ENCODE results near the gene RPS4Y2. TPM values are rescaled to one million over a fixed set of nuclear protein-coding genes. Genes with fewer than 3 reads are reported as not detected.

The RPS4Y2 gene
- total RNA-seq, 1 experiment from 2014 or later: not detected

DNA sequence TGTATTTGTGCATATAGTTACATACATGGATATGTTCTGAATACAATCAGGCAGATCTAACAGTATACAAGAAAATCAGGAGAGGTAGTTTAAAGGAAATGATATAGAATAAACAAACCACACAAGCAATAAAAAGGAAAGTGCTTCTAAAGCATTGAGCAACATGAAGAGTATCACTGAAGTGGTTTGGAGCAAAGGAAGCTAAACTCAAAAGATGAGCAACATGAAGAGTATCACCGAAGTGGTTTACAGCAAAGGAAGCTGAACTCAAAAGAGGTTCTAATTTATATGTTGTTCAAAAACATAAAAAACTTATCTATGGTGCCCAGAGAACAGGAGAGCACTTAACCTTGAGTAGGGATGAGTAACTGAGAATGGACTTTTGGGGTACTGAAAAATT lies 29.1 kb downstream of the RPS4Y2 start:
- Mint-ChIP-seq H3K4me3 (no peak overlapping the region), H3K27ac (no peak overlapping the region), H3K9me3 (peaks cover 40% of the 10 kb centered on the region), H3K36me3 (peaks cover 31% of the 10 kb centered on the region), H3K4me1 (no peaks in the 10 kb centered on the region), H3K27me3 (ENCODE audit: low read depth) (no peaks in the 10 kb centered on the region)
- ChIA-PET CTCF (no interaction called here), POLR2A (no interaction called here)
- TF ChIP-seq ZNF416 (CRISPR knock-in tag; IDR thresholded peaks at IDR 0.05) (no peak), NFE2L1 (CRISPR knock-in tag; IDR thresholded peaks at IDR 0.05) (no peak), FOXP1 (CRISPR knock-in tag; IDR thresholded peaks at IDR 0.05; ENCODE audit: borderline replicate concordance) (no peak), MXD4 (CRISPR knock-in tag; IDR thresholded peaks at IDR 0.05; ENCODE audit: borderline replicate concordance) (no peak), JUN (CRISPR knock-in tag; IDR thresholded peaks at IDR 0.05) (no peak), IRF2 (CRISPR knock-in tag; IDR thresholded peaks at IDR 0.05; ENCODE audit: borderline replicate concordance, low read depth) (no peak), GTF2I (CRISPR knock-in tag; conservative IDR thresholded peaks at IDR 0.05) (no peak), ZBTB21 (CRISPR knock-in tag; IDR thresholded peaks at IDR 0.05; ENCODE audit: borderline replicate concordance) (no peak)
- TF ChIP-seq, protein P1, sequence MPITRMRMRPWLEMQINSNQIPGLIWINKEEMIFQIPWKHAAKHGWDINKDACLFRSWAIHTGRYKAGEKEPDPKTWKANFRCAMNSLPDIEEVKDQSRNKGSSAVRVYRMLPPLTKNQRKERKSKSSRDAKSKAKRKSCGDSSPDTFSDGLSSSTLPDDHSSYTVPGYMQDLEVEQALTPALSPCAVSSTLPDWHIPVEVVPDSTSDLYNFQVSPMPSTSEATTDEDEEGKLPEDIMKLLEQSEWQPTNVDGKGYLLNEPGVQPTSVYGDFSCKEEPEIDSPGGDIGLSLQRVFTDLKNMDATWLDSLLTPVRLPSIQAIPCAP (CRISPR knock-in tag; IDR thresholded peaks at IDR 0.05): no peak
- TF ChIP-seq, protein P2, sequence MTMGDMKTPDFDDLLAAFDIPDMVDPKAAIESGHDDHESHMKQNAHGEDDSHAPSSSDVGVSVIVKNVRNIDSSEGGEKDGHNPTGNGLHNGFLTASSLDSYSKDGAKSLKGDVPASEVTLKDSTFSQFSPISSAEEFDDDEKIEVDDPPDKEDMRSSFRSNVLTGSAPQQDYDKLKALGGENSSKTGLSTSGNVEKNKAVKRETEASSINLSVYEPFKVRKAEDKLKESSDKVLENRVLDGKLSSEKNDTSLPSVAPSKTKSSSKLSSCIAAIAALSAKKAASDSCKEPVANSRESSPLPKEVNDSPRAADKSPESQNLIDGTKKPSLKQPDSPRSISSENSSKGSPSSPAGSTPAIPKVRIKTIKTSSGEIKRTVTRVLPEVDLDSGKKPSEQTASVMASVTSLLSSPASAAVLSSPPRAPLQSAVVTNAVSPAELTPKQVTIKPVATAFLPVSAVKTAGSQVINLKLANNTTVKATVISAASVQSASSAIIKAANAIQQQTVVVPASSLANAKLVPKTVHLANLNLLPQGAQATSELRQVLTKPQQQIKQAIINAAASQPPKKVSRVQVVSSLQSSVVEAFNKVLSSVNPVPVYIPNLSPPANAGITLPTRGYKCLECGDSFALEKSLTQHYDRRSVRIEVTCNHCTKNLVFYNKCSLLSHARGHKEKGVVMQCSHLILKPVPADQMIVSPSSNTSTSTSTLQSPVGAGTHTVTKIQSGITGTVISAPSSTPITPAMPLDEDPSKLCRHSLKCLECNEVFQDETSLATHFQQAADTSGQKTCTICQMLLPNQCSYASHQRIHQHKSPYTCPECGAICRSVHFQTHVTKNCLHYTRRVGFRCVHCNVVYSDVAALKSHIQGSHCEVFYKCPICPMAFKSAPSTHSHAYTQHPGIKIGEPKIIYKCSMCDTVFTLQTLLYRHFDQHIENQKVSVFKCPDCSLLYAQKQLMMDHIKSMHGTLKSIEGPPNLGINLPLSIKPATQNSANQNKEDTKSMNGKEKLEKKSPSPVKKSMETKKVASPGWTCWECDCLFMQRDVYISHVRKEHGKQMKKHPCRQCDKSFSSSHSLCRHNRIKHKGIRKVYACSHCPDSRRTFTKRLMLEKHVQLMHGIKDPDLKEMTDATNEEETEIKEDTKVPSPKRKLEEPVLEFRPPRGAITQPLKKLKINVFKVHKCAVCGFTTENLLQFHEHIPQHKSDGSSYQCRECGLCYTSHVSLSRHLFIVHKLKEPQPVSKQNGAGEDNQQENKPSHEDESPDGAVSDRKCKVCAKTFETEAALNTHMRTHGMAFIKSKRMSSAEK (CRISPR knock-in tag; IDR thresholded peaks at IDR 0.05; ENCODE audit: borderline replicate concordance): no peak
- TF ChIP-seq, protein P3, sequence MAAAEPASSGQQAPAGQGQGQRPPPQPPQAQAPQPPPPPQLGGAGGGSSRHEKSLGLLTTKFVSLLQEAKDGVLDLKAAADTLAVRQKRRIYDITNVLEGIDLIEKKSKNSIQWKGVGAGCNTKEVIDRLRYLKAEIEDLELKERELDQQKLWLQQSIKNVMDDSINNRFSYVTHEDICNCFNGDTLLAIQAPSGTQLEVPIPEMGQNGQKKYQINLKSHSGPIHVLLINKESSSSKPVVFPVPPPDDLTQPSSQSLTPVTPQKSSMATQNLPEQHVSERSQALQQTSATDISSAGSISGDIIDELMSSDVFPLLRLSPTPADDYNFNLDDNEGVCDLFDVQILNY (CRISPR knock-in tag; IDR thresholded peaks at IDR 0.05): no peak
- TF ChIP-seq, protein P4, sequence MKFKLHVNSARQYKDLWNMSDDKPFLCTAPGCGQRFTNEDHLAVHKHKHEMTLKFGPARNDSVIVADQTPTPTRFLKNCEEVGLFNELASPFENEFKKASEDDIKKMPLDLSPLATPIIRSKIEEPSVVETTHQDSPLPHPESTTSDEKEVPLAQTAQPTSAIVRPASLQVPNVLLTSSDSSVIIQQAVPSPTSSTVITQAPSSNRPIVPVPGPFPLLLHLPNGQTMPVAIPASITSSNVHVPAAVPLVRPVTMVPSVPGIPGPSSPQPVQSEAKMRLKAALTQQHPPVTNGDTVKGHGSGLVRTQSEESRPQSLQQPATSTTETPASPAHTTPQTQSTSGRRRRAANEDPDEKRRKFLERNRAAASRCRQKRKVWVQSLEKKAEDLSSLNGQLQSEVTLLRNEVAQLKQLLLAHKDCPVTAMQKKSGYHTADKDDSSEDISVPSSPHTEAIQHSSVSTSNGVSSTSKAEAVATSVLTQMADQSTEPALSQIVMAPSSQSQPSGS (CRISPR knock-in tag; IDR thresholded peaks at IDR 0.05; ENCODE audit: borderline replicate concordance, low read depth): no peak
- ATAC-seq (no peak), DNase-seq (ENCODE audit: low spot score) (no peak)

DNA sequence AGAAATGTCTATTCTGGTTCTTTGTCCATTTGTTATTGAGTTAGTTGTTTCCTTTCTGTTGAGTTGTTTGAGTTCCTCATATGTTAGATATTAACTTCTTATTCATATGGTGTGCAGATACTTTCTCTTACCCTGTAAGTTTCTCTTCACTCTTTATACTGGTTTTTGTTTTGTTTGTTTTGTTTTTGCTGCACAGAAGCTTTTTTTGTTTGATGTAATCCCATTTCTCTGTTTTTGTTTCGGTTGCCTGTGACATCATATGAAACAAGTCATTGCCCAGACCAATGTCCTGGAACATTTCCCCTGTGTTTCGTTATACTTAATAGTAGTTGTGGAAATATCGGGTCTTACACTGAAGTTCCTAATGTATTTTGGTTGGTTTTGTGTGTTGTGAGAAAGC lies 31.2 kb downstream of the RPS4Y2 start:
- H3K9me3 Mint-ChIP-seq: peaks cover 41% of the 10 kb centered on the region
- no peaks in the 10 kb centered on the region for H3K27me3 Mint-ChIP-seq (ENCODE audit: low read depth)
- TF ChIP-seq GABPB1 (CRISPR knock-in tag; IDR thresholded peaks at IDR 0.05) (no peak), EMX1 (CRISPR knock-in tag; IDR thresholded peaks at IDR 0.05) (no peak), ZNF671 (CRISPR knock-in tag; IDR thresholded peaks at IDR 0.05) (no peak)
- TF ChIP-seq, protein P5, sequence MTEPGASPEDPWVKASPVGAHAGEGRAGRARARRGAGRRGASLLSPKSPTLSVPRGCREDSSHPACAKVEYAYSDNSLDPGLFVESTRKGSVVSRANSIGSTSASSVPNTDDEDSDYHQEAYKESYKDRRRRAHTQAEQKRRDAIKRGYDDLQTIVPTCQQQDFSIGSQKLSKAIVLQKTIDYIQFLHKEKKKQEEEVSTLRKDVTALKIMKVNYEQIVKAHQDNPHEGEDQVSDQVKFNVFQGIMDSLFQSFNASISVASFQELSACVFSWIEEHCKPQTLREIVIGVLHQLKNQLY (CRISPR knock-in tag; IDR thresholded peaks at IDR 0.05): no peak
- no peaks in the 10 kb centered on the region for H3K4me1 Mint-ChIP-seq
- peaks cover 31% of the 10 kb centered on the region for H3K36me3 Mint-ChIP-seq
- H3K27ac Mint-ChIP-seq: no peak overlapping the region
- DNase-seq (ENCODE audit: low spot score): no peak
- ChIA-PET CTCF (no interaction called here), POLR2A (no interaction called here)
- H3K4me3 Mint-ChIP-seq: no peak overlapping the region
- ATAC-seq: no peak
